DND-41 (cell line): ENCODE data around the gene NCAN.

Experiments
- EZH2 ChIP-seq: IDR thresholded peaks from 3 replicates; pipeline ENCODE4 v1.6.1; 2012; ENCODE audit warnings: borderline replicate concordance, low read depth, mild to moderate bottlenecking, moderate library complexity, low read length, inconsistent platforms; ENCODE audit not compliant: severe bottlenecking
- TF ChIP-seq, protein P1 (sequence below): IDR thresholded peaks from 2 replicates; pipeline ENCODE4 v1.5.1; 2012; ENCODE audit warnings: borderline replicate concordance, low read length, moderate library complexity, mild to moderate bottlenecking; ENCODE audit not compliant: poor library complexity, severe bottlenecking; ENCODE audit errors: extremely low read depth

DNA sequence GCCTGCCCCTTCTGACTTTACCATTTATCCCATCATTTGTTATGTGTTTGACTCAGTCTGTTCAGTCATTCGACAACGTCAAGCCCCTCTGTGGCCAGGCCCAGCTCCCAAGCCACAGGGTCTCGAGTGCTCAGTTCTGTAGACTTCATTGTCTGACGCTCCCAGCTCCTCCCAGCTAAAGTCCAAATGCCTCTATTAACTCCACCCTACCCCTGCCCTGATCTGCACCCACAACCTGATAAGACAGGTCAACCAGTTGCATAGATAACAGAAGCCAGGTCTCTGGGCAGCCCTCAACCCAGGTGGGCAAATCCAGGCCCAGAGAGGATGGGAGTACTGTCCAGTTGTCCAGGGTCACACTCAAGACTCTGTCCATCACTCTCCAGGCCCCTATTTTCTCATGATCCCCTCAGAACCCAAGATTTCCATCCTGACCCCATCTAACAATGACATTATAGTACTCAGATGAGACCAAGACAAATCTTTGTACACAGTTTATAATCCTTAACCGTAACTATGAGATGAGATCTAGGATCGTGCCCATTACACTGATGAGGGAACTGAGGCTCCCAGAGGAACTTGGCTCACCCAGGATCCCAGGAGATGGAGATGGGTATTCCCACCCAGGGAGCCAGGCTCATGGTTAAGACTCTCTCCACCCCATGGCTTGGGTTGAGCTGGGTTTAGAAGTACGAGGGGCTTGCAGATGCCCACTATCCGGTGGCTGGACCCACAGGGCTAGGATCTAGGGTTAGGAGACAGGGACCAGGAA, 60.3 kb downstream of the NCAN start:
- TF ChIP-seq, protein P1, sequence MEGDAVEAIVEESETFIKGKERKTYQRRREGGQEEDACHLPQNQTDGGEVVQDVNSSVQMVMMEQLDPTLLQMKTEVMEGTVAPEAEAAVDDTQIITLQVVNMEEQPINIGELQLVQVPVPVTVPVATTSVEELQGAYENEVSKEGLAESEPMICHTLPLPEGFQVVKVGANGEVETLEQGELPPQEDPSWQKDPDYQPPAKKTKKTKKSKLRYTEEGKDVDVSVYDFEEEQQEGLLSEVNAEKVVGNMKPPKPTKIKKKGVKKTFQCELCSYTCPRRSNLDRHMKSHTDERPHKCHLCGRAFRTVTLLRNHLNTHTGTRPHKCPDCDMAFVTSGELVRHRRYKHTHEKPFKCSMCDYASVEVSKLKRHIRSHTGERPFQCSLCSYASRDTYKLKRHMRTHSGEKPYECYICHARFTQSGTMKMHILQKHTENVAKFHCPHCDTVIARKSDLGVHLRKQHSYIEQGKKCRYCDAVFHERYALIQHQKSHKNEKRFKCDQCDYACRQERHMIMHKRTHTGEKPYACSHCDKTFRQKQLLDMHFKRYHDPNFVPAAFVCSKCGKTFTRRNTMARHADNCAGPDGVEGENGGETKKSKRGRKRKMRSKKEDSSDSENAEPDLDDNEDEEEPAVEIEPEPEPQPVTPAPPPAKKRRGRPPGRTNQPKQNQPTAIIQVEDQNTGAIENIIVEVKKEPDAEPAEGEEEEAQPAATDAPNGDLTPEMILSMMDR, result no peak
- TF ChIP-seq EZH2, result no peak
